ENCODE data around the gene ACYP1.

ACYP1 gene

DNA sequence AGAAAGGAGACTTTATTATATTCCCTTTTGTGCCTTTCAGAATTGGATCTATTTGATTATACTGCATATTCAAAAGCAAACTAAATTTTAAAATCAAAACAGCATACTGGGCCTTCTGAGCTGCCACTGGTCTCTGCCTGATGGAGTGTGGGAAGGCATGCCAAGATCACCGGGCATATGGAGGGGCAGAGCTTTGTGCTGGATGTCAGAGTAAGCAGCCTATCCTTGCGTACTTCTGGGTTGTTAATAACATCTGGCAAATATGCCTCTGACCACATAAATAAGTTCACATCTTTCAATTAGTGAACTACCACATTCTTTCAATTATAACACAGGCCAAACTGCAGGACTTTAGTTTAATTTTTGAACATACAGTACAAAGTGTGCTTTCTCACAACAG lies 30.9 kb downstream of the ACYP1 start:
- no peak for DNase-seq

GRCh38 chr14:75030147-75030546 lies 33.7 kb downstream of the ACYP1 start:
- DNase-seq = no peak

- no peak for DNase-seq
Measured at GRCh38 chr14:75025876-75026275, 37.9 kb downstream of the ACYP1 start.

- no peak for DNase-seq
Measured at GRCh38 chr14:75025082-75025481, 38.7 kb downstream of the ACYP1 start.

DNA sequence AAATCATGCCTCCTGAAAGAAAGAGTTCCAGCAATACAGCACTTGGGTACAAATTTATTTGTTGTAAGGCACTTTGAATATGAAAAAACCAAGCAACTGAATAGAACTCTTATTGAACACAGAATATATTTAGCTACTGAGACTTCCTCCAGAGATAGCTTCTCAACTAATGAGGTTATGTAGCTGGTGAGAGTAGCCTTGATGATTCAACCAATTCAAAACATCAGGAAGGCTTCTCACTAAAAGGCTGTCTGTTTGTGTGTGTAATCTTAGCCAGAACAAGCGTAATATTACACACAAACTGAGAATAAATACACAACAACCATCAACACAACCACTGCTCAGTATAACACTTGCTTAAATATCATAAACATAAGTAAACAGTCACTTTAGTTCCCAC lies 40.7 kb downstream of the ACYP1 start:
- no peak for DNase-seq

DNA sequence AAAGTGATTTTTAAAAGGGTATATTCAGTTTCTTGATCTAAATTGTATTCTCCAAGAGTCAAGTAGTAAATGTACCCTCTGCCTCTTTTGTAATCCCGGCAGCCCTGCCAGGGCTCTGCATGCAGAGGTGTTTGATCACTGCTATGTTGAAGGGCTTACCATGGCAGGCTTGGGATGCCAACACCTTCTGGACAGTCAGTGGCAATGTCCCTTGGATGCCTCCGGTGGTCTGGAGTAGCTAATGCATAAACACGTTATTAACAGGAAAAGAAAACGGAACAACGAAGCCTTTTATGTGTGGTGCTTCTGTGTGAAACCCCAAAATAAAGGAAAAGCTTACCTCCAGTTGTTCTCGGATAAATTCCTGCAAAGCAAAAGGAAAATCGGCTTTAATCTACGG lies 41.2 kb downstream of the ACYP1 start:
- no peak for DNase-seq

- DNase-seq = no peak
Measured at GRCh38 chr14:75018694-75019093, 45.1 kb downstream of the ACYP1 start.

- DNase-seq = no peak
Measured at GRCh38 chr14:75016815-75017214, 47.0 kb downstream of the ACYP1 start.

- no peak for DNase-seq
Measured at GRCh38 chr14:75015496-75015895, 48.3 kb downstream of the ACYP1 start.

- no peak for DNase-seq
Measured at GRCh38 chr14:75013290-75013689, 50.5 kb downstream of the ACYP1 start.

- no peak for DNase-seq
Measured at GRCh38 chr14:75011356-75011994, 52.3 kb downstream of the ACYP1 start.

GRCh38 chr14:75010472-75011093 lies 53.2 kb downstream of the ACYP1 start:
- no peak for DNase-seq

- no peak for DNase-seq
Measured at GRCh38 chr14:75009176-75009575, 54.6 kb downstream of the ACYP1 start.

DNA sequence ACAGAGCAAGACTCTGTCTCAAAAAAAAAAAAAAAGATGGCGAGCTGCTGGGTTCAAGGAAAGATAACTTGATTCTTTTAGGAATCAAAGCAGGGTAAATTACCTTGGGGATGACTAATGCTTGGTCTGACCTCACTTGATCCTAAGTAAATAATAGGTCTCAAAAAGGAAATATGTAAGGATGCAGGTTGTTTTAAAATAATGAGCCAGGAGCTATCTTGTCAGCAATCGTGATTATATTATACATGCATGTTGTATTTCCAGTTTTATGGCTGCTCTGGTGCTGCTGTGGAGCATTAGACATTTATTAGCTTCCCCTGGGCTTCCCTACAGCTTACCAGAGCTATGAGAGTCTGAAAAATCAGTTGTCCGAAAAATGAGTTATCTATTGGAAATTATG lies 58.5 kb downstream of the ACYP1 start:
- no peak for DNase-seq

- DNase-seq = no peak
Measured at GRCh38 chr14:75003250-75004027, 60.4 kb downstream of the ACYP1 start.
